Inflammatory macrophage treated with lipopolysaccharide for 1 hour (primary cell): ENCODE measurements around the gene USF1.
"Not testable (repeated sequence)": the region's sequence is repeated elsewhere in the genome, so short reads cannot be mapped to it uniquely, and the experiment has no call there.

Experiments used
- DNase-seq, 2 donors: peaks; one replicate each; pipeline ENCODE4 v3.0.0-alpha.2; 2020 to 2022

The USF1 gene

DNA sequence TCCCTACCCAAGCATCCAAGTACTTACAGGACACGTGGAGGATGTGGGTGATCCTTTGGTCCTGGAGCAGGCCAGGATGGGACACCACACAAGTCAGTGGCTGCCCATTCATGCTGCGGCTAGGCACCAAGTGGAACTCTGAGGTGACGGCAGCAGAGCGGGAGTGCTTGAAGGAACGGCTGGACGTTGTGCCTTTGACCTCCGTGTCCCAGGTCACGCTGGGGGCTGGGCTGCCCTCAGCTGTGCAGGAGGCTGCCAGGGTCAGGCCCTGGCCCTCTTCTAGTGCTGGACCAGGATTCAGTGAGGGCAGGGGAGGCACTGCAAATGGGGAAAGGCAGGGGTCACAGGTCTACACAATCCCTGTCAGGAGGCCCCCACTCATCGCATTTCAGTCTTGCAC, 31.6 kb upstream of the USF1 start:
- DNase-seq = no peak

DNA sequence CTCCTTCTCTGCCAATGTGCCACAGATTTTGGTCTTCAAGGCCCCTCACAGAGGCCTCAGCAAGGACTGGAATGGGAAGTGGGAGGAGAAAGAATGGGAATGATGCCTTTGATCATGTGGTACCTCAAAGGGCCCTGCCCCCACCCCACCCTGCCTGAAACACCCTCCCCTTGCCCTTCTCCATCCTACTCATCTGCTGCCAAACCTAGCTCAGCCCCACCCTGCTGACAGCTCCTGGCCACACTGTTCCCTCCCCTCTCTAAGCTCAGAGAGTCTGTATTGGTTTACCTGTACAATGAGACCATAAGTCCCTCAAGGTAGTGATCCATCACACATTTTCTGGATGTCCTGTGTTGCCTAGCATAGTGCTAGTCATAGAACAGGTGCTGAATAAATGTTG, 30.6 kb upstream of the USF1 start:
- no peak for DNase-seq

DNA sequence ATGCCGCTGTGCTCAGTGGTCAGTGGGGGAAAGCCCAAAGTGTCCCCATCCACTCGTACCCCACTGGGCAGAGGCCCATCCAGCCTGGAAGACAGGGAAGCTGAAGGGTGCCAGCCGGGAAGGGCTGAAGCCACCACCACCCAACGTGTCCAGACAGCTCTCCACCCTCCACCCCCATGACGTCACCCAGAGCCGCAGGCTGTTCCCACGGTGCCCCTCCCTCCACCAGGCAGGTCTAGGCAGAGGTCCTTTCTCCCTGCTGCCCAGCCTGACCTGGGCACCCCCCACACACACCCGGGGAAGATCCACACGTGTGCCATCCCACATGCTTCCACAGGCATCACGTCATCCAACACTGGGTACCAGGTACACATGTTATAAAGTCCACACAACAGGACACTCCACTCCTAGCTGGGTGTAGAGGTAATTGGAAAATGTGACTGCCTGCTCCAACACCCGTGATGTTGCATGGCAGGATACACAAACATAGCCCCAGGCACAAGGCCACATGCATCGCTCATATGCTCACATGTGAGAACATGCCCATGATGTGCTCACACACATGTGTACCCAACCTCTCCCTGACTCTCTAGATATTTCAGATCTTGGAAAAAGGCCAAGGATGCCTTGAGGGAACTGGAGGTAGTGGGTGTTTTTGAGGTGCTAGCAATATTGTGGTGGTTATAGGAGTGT, 29.0 kb upstream of the USF1 start:
- no peak for DNase-seq

DNA sequence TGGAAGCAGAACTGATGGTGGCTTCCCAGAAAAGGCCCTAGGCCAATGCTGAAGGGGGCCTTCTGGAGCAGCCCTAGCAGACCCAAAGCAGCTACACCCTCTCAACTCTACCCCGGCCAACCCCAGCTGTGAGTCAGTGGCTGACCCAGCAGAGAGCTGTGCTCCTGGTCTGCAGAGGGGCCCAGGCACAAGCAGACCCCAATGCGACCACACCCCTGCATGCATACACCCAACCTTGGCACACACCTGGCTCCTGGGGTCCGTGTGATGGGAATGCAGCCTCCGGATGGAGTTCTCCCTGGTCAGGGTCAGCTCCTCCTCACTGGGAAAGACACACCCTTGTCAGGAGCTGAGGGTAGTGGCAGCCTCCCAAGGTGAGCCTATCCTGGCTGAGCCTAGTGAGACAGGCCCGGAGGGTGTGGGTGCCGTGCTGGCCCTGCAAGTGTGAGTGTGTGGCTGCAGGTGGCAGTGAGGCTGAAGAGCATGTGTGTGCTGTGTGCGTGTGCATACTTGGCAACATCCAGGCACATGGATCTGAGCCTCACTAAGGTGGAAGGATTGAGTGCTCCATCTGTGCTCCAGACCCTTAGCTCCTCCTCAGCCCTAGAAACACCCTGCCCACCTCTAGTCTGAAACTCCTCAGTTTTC, 27.8 kb upstream of the USF1 start:
- DNase-seq = no peak

DNA sequence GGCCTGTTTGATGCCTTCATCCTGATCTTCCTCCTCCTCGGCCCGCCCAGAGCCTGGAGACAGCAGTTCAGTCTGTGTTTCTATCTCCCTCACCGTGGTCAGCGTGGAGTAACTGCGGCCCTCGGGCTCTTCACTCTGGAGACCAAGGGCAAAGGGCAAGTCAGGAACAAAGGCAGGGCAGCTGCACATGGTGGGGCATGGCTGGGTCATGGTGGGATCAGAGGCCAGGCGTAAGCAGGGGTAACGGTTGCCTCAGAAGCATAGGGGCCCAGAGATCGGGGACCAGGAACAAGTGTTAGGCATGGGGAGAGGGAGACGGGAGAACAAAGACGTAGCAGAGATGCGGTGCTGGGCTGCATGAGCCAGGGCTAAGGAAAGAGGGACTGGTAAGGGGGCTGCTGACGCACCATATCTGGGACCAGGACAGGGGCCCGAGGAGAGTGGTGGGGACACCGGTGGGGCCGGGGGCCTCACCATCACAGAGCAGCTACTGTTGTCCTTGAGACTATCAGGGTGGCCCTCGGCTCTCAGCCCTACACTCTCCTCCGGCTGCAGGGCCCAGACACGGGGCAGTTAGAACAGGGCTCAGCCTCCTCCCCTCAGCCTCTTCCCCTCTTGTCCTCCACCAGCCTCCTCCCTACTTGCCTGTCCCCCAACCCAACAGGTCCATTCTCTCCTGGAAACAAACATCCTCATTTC, 27.1 kb upstream of the USF1 start:
- no peak for DNase-seq

DNA sequence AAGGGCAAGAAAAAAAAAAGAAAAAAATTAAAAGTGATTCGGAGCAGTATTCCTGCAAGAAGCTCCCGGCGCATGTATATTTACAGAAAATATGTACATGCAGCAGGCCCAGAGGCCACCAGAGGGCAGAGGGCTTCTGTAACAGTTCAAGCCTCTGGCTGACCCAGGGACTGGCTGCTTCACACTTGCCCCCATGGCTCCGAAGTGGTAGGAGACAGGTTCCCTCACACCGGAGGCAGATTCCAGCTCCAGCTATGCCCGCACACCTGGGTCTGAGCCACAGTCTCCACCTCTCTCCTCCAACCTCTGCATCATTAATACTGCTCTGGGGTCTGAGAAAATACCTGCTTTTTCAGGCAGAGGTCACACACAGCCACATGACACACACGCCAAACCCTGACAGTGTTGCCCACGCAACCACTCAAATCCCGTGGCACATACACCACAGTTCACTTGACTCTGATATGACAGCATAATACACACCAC, 26.2 kb upstream of the USF1 start:
- peak; percentile 58 to 76 for DNase-seq

DNA sequence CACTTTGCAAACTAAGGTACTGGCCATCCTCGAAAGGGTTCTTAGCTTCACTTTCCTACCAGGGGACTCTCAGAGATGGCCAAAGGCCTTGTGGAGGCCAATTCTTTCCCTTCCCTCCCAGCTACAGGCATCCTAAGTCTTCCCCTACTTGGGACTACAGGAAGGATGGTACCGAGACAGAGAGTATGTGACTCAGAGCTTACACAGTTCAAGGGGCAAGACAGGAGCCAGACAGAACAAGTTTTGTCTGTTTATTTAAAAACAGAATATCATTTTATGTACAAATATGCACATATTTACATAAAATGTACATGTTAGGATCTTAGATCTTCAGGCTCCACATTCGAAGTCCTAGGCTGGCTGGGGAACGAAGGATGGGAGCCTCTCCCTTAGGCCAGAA, 25.0 kb upstream of the USF1 start:
- DNase-seq = no peak

DNA sequence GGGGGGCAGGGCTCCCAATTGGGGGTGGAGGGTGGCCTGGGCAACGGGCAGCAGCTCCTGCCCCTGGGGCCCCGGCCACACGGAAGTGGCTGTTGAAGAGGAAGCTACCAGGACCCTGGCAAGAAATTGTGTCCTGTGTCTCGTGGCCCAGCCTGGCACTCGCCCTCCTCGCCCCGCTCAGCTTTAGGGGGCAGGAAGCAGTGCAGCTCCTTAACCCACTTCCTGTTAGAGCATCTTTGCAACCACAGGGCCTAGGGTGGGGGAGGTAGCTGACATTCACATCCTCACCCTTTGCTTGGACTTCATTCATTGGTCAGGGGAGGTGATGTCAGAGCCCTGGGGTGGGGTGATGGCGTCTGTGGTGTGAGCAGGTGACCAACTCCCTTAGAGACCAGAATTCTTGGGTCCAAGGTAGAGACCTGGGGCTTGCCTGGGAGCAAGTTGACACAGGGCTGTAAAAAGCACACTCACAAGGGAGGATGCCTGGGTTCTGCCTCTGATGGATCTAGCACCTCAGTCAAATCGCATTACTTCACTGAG, 24.0 kb upstream of the USF1 start, which contains the start of gene ARHGAP30:
Gene ARHGAP30 (minus strand): TSS at position 161 of the 540 bp plus-strand sequence. CDS start 267 bp downstream, outside the sequence.
- DNase-seq = peak; percentile 70 to 84

DNA sequence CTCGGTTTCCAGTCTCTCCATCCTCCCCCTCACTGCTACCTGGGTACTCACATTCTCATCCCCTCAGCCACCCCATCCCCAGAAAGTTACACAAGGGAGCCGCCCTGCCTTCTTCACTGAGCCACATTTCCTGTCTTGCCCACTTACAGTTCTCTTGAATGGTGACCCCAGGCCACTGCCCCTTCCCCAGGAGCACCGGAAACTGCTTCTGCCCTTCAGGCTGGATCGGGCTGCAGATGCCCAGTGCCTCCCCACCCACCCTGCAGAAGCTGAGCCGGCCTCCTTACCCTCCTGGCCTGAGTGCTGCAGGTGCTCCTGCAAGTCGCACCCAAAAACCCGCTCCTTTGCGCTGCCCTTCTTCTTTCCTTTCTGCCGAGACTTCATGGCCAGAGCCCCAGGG, 23.5 kb upstream of the USF1 start:
- no peak for DNase-seq

DNA sequence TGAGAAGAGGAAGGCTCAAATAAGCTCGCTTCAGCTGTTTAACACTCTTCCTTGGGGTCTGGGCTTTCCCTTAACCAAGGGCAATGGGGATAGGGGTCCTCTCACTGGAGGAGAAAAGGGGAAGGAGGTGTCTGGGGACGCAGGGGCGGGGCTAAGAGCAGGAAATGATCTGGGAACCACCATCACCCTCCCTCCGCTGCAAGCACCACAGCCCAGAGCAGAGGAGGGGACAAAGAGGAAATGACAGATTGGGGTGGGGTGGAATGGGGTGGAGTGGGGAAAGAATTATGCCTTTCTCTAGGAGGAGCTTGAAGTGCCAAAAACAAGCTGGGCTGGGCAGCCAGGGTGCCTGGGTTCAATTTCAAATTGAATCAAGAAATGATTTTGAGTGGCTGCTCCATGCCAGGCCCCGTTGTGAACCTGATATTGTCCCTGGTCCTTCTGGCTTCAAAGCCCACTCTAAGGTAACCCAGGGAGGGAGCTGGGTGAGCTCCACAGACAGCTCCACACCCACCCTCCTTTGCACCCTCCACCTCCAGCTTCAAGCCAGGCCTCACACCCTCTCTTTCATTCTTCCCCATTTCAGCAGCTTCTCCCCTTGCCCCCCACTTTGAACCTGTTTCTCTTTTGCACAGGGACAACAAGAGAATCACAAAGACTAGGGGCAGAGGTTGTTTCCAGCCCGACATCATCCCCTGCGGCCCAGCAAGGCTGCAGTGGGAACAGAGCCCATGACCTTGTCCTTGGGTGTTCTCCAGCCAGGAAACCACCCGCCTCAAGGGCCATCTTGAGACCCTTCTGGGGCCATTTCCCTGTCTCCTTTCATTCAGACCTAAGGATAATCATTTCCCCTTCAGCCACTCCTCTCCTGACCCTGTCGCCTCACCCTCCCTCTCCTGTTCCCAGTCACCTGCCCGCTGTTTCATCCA, 22.8 kb upstream of the USF1 start:
- DNase-seq = peak; percentile 92 to 94

DNA sequence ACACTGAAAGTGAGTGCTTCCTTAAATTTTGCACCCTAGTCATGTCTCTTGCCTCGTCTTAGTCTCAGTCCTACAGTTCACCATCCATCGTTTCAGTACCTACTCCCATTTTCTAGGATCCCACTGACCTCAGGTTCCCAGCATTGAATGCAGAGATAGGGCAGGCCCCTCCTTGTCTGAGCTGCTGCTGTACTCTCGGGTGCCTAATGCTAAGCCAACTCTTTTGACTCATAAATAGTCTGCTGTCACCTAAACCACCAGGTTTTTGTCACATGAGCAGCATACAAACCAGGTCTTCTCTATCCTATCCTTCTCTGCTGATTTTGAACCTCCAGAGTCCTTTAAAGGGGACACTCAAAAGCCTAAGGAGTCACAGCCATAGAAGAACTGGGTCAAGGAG, 20.9 kb upstream of the USF1 start:
- DNase-seq = no peak

DNA sequence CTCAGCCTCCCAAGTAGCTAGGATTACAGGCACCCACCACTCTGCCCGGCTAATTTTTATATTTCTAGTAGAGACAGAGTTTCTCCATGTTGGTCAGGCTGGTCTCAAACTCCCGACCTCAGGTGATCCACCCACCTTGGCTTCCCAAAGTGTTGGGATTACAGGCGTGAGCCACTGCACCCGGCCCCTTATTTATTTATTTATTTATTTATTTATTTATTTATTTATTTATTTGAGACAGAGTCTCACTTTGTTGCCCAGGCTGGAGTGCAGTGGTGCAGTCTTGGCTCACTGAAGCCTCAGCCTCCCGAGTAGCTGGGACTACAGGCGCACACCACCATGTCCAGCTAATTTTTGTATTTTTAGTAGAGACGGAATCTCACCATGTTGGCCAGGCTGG, 19.9 kb upstream of the USF1 start:
- not testable (repeated sequence) for DNase-seq

DNA sequence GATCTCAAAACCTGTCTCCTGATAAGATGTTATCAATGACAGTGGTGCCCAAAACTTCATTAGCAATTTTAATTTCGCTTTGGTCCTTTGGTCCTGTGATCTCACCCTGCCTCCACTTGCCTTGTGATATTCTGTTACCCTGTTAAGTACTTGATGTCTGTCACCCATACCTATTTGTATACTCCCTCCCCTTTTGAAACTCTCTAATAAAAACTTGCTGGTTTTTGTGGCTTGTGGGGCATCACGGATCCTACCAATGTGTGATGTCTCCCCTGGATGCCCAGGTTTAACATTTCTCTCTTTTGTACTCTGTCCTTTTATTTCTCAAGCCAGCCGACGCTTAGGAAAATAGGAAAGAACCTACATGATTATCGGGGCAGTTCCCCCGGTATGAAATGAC, 18.2 kb upstream of the USF1 start:
- not testable (repeated sequence) for DNase-seq

DNA sequence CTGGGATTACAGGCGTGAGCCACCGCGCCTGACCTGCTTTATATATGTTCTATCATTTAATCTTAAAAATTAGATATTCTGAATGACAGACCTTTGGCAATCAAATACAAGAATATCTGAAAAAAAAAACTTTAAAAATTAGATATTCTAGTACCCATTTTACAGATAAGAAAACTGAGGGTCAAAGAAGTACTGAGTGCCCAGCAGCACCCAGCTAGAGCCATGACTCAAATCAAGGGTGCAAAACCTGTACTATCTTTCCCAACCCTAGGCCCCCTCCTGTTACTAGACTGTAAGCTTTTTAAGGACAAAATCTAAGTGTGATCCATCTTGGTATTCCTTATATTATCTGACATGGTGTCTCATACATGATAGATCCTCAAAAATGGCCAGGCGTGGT, 15.6 kb upstream of the USF1 start:
- no peak for DNase-seq

DNA sequence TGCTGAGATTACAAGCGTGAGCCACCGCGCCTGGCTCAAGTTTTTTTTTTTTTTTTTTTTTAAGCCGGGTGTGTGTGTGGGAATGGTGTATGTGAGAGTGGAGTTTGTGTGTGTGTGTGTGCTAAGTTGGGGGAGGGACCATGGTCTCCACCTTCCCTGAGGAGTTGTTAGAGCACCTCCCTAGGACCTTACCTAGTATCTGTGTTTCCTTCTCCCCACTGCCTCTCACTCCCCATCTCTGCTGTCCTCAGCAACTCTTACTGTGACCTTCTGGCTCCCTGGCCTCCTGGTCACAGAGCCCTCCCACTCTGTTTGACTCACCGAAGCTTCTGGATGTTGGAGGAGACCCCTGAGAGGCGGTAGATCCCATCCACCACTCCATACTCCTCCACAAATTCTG, 13.5 kb upstream of the USF1 start:
- DNase-seq = no peak

DNA sequence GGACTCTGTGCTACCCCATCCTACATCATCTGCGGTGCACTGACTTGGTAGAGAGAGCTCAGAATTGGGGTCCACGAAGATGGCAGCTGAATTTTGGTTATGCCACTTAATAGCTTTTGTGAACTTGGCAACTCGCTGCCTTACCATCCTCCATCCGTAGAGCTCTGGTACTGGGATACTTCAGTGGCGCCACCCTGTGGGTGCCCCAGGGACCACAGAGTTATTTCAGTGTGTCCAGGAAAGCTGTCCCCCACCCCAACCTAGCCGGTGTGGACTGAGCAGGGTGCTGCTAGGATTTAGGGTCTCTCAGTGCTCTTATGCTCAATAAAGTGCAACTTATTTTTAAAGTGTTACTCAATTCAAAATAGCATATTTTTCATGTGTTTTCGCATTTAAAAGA, 9.0 kb upstream of the USF1 start:
- peak in 1 of 2 donors; percentile 36 for DNase-seq

DNA sequence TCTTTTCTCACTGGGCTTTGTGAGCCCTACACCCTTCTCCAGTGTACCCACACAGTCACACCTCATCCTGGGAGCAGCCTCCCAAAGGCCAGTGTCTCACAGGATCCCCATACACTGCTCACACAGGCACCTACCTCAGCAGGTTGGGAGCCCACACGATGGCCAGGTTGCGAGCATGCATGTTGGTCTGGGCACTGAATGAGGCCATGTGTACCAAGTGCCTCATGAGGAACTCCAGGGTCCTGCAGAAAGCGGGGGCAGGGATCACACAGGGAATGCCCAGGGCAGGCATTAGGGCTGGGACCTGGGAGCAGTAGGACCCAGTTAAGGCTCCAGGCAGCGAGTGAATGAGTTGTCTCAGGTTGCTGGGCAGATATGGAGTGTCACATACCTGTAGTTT, 8.5 kb upstream of the USF1 start:
- no peak for DNase-seq

DNA sequence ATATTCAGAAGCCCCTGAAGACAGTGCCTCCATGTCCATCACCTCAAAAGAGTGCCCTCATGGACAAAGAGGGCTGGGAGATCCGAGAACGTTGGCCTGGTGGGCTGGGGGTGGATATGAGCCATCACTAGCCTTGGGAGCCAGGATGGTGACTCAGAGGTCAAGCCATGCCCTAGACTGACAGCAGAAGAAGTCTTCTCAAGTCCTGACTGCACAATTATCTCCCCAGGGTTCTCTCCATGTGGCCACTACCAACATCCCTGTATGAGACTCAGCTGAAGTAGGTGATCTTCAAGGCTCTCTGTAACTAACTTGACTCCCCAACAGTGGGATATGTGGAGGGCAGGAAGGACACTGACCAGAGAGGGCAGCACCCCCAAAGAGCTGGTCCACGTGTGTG, 7.1 kb upstream of the USF1 start:
- no peak for DNase-seq

DNA sequence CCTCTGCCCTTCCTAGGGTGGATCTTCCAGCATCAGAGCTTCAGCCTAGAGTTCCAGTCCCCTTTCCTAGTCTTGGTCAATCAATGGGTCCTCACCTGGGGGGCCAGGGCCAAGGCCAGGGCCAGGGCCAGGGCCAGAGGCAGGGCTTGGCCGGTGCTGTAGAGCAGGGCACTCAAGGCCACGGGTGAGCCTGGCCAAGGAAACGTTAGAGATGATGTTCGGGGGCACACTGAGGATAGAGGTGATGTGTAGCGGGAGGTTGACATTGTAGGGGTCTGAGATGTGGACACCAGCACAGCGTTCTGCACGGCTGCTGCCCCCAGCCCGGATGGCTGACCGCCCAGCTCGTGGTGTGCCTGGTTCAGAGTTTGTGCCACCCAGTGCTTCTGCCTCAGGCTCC, 5.4 kb upstream of the USF1 start:
- DNase-seq = no peak

DNA sequence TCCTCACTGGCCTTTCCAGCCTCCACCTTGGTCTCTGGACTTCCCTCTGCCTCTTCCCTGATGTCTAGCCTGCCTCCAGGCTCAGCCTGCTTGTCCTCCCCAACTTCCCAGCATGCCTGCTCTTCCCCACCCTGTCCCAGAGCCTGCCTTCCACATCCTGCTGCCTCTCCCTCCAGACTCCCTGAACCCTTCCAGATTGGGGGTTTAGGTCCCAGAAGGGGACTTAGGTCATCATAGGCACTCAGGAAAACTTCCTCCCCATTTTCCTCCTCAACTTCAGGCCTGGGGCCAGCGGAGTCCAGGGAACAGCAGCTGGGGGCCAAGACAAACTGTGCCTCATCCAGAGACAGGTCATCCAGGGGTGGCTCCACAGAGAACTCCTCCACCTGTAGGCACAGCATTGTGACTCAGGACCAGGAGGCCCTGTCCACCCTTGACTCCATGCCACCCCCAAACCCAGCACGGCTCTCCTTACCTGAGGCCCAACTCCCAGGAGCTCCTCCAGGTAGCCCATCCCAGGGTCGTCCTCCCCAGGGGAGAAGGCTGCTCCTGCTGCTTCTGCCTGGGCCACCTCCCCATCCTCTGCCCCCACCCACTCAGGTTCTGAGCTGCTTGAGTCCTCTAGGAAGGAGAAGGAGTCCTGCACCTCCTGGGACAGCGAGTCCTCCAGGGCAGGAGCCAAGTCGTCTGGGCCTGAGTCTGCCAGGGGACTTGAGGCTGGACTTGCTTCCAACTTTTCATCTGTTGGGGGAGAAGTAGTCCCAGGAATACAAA, 3.4 kb upstream of the USF1 start:
- no peak for DNase-seq
